Stimulated activated CD4-positive, alpha-beta T cell treated with anti-CD3 and anti-CD28 coated beads, Interleukin-15, amount 100 ng/mL, for 1 hour (primary cell): Measurements from ENCODE around the gene CHN1.

Experiments used
- DNase-seq, 2 donors: peaks; one replicate each; pipeline ENCODE4 v3.0.0-alpha.2; 2020; ENCODE audit warnings: low read depth in 1 of 2, low spot score in 1 of 2

The CHN1 gene

DNA sequence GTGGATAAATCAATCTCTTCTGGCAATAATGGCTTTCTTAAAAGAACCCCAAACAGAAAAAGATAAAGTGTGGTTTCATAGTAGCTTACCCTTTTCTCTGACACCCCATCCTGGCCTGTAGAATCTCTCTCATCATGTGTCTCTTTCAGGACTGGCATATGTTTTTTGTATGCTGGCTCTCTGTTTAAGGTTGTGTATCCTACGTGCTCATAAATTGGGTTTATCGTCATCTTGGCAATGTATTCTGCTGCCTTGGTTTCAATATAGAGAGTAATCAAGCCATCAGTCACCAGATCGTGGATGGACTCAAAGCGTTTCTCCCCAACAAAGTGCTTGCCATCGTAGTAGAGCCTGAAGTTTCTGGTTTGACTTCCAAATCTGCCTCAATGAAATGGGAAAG is 127.4 kb downstream of the CHN1 start:
- DNase-seq: no peak

- DNase-seq: no peak
Measured at GRCh38 chr2:174877301-174877700, 127.9 kb downstream of the CHN1 start.

DNA sequence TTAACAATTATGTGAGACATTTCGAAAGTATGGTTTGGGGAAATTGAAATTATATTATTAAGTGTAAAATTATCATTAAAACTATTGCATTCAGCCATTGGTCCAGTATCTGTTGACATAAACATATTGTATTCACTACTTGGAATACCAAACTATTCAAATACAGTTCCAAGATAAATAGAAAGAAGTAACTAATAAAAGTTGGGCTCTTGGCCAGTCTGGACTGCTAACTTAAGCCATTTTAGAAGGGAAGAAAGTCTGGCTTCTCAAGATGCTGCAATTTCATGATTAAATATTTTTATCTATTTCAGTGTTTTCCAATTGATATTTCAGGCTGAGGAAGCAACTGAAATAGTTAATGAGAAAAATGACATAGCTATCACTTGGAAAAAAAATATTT is 131.1 kb downstream of the CHN1 start:
- DNase-seq: no peak

DNA sequence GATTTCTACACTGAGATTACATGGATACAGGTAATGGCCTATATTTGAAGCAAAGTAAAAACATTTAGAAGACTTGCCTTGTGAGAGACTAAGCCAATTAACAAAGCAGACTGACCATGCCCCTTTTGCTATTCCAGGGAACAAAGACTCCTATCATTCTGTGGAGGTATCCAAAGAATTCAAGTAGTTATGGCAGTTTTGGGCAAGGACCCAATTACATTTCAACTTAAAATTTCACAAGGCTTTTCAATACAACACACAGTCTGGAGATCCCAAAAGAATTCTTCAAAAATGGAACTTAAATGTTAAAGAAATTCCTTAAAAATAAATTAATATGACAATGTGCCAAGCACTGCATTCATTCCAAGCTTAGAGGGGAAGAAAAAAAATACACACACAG is 131.7 kb downstream of the CHN1 start:
- no peak for DNase-seq

DNA sequence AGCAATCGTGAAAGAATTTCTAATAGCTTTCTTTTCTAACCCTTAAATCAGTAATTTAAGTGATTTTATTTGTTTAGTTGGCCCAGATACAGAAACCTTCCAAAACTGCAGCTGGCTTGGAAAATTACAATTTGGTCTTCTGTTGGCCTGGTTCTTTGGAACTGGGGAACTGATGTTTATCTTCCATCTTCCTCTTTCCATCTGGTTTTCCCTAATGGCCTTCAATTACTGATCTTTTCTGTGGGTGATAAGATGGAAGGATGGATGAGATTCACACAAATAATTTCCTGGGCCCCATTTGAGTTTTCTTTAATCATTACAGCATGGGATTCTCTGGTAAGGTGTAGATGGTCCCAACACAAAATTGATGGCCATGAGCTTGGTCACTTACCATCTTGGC is 134.4 kb downstream of the CHN1 start:
- no peak for DNase-seq

DNA sequence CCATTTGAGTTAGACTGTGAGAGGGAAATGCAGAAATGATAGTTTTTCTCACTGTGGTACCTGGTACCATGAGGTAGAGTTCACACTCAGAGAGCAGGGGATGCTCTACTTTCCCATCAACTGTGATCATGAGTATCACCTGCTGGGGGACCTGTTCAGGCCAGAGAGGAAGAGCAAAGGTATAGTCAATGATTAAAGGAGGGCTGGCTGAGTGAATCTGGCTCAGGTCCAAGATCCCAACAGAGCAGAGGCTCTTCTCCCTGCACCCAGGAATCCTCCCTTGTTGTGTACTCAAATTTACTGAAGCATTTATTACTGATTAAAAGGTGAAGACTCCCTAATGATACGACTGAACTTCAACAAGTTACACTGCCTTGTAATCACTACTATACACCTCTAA is 136.3 kb downstream of the CHN1 start:
- no peak for DNase-seq

GRCh38 chr2:174866421-174866820 is 138.8 kb downstream of the CHN1 start:
- no peak for DNase-seq

- no peak for DNase-seq
Measured at GRCh38 chr2:174863183-174863582, 142.0 kb downstream of the CHN1 start.

DNA sequence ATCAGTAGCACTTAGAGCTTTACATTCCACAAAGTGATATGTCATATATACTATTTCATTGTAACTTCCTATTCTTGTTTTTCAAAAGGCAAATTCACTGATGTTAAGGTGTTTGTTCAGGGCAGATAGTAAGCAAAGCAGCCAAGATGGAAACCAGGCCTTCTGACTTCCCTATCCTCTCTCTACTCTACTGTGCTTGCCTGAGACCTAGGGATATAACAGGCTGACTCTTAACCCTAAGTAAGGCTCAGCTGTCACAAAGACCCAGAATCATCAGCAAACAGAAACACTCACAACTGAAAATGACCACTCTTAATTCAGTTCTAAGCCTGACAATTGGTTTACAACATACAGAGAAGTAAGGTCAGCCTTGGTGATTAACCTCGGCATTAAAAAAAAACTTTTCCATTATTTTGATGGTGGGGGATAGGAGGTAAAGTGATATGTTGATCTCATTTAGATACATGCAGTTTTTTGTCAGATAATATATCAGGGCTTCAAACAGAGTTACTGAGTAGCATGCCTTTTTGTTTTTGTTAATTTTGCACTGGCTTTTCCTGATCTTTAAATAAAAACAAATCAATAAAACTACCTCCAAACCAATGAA is 145.5 kb downstream of the CHN1 start:
- no peak for DNase-seq

DNA sequence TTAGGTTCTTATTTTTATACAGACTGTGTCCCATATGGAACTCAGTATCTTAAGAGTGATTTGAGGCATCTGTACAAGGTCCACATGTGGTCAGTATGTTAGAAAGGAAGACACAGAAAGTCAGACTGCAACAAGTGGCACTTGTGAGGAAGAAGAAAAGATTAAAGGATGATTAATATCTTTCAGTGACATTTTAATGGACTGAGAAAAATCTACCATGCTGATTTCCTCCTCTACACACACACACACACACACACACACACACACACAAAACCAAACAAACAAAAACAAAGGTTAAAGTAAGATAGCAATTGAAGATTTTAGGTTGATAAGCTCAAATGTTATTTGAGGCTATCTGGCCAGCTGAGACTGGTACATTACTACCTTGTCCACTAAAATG is 146.4 kb downstream of the CHN1 start:
- no peak for DNase-seq

GRCh38 chr2:174856447-174856846 is 148.7 kb downstream of the CHN1 start:
- no peak for DNase-seq

GRCh38 chr2:174846941-174847938 is 157.9 kb downstream of the CHN1 start:
- no peak for DNase-seq

DNA sequence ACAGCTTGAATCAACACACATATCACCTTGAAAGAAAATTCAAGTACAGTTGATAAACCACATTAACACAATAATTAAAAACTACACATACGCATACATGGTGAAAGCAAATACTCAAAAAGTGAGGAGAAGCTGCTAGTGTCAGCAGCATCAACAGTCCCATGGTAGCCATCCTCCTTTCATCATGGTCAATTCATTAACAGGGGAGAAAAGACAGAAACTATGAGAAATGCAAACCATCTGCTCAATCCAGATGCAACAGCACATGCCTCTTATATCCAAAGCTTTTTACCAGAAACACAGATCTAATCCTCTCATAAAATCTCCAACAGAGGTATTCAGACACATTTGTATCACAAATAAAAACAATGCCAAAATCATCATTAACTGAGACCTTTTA is 159.0 kb downstream of the CHN1 start:
- no peak for DNase-seq

- DNase-seq: no peak
Measured at GRCh38 chr2:174844295-174844708, 160.9 kb downstream of the CHN1 start.

DNA sequence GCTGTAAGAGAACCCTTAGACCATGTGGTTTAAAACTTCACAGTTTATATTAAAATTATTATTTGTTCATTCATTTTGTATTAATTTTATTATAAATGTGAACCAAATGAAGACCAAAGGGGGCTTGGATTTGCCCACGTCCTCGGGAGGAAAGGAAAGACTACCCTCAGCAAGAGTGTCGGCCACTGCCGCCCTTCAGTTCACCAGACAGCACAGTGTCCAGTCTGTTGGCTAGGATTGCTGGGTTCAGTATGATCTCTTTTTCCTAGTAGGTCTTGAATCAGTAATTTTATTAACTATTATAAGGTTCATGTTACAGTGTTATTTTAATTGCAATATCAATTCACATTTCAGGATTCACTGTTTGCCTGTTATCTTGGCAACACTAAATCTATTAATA is 162.7 kb downstream of the CHN1 start:
- no peak for DNase-seq

- DNase-seq: no peak
Measured at GRCh38 chr2:174841936-174842335, 163.2 kb downstream of the CHN1 start.

GRCh38 chr2:174841350-174841749 is 163.8 kb downstream of the CHN1 start:
- no peak for DNase-seq

DNA sequence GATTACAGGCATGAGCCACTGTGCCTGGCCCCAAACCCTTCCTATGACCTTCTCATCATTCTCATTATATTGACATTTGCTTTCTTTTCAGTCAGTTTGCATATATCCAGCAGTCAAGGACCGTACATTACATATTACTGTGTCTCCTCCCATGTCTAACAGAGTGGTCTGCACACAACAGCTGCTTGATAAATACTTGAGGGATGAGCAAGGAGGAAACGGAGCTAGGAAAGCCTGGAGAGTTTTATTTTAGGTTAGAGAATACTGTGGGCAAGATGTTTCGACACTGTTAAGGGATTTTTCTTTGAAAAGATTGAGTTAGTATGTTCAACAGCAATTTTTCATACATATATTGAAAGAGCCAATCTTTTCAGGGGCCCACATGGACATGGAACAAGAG is 164.7 kb downstream of the CHN1 start:
- no peak for DNase-seq

DNA sequence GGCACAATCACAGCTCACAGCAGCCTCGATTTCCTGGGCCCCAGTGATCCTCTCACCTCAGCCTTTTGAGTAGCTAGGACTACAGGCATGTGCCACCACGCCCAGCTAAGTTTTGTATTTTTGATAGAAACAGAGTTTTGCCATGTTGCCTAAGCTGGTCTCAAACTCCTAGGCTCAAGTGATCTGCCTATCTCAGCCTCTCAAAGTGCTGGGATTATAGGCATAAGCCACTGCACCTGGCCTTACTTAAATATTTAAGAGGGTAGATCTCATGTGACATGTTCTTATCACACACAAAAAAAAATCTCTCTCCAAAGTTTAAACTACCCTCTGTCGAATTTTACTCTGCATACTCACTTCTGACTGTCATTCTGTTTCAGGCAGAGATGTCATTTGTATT is 165.5 kb downstream of the CHN1 start:
- DNase-seq: no peak

GRCh38 chr2:174836995-174837390 is 168.2 kb downstream of the CHN1 start:
- DNase-seq: no peak

DNA sequence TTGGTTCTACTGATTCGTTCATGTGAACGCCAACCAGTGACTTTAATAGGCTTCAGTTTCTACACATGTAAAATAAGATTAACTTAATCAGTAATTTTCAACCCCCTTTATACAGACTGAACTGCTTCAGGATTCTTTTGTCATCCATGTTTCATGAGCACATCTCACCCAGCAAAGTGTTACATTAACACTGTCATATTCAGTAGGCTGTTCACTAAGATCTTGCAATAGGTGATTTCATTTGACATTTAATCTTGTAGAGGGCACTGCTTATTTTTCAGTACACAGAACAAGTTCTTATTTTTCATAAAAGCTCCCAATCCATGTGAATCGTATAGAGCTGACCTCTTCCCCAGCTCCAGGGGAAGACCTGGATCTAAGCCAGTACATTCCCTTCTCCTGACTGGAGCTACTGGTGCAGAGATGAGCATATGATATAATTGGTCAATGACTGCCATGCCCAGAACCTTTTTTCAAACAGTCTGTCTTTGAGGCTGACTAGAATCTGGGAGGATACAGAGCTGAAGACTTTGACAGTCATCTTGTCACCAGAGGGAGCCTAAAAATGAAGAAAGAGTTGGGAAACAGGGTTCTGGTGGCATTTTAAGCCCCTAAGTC is 168.7 kb downstream of the CHN1 start:
- no peak for DNase-seq

DNA sequence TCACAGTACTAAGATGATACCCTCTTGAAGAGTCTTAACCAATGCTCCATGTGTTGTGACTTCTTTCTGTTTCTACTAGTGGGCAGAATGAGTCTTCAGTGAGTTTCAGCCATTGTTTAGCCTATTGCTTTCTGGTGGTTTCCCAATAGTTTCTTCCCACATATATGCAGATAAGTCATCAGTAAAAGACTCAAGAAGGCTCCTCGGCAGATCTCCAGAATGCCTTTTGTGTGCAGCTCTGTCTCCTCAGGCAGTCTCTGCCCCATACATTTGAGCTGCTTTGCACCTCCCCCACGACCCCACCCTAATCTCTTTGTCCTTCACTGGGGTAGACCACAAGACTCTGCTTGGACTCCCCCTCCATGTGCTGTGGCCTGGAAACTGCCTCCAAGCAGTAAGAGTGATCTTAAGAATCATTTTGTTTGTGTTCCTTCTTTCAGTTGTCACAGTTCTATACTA is 169.4 kb downstream of the CHN1 start:
- DNase-seq: peak in 1 of 2 donors; percentile 1
